Thyroid gland (tissue), 4 donors: ENCODE results near the gene EDEM3.

Source experiments
- CTCF ChIP-seq, 6 experiments: fragments of 200-600 bp in 3 of 6; fragments of 450-650 bp in 3 of 6; sonication (generic) in 3 of 6; IDR thresholded peaks; one replicate each; pipeline ENCODE4 v1.5.1; 2016 to 2019; ENCODE audit warnings: antibody characterized with exemption in 6 of 6, mild to moderate bottlenecking in 2 of 6, inconsistent platforms in 1 of 6, moderate library complexity in 1 of 6
- POLR2A ChIP-seq, 2 donors: fragments of 450-650 bp; IDR thresholded peaks; one replicate each; pipeline ENCODE4 v1.6.1; 2017; ENCODE audit warnings: antibody characterized with exemption in 2 of 2, mild to moderate bottlenecking in 2 of 2, moderate library complexity in 1 of 2

- TF ChIP-seq CTCF (IDR thresholded peaks at IDR 0.05) (no peak), POLR2A (IDR thresholded peaks at IDR 0.05) (no peak)
Observed at GRCh38 chr1:184648160-184648855, 106.3 kb downstream of the EDEM3 start.
